ENCODE results near the gene LTO1.

Gene LTO1

DNA sequence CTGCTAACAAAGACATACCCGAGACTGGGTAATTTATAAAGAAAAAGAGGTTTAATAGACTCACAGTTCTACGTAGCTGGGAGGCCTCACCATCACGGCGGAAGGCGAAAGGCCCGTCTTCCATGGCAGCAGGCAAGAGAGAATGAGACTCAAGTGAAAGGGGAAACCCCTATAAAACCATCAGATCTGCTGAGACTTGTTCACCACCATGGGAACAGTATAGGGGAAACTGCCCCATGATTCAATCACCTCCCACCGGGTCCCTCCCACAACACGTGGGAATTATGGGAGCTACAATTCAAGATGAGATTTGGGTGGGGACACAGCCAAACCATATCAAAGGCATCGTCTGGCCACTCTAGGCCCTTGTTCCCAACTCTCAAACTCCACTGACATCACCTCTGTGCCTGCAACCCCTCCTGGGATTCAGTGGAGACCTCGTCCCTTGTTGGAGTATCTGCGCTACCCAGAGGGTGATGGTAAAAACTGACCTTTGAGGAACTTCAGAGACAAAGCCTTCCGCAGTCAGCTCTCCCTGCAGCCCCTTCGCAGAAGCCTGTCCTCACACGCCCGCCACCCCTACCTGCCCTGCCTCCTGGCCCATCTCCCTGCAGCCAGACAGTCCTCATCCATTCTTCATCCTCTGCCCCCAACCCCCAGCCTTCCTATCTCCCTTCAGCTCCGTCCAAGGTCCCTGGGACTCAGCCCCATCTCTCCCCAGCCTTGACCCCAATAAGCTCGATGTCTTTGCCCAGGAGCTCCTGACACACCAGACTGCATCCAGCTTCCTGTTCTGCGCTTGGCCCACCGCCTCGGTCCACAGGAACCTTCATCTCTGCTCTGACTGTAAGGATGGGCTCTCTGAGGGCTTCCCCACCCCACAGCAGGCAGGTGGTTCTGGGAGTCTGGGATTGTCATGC, 18.4 kb downstream of the LTO1 start:
- DNase-seq: no peak

- no peak for DNase-seq
Observed at GRCh38 chr11:69655479-69656428, 19.4 kb downstream of the LTO1 start.

- no peak for DNase-seq
Observed at GRCh38 chr11:69654660-69655478, 20.3 kb downstream of the LTO1 start.

GRCh38 chr11:69654001-69654659, 21.0 kb downstream of the LTO1 start:
- DNase-seq: no peak

DNA sequence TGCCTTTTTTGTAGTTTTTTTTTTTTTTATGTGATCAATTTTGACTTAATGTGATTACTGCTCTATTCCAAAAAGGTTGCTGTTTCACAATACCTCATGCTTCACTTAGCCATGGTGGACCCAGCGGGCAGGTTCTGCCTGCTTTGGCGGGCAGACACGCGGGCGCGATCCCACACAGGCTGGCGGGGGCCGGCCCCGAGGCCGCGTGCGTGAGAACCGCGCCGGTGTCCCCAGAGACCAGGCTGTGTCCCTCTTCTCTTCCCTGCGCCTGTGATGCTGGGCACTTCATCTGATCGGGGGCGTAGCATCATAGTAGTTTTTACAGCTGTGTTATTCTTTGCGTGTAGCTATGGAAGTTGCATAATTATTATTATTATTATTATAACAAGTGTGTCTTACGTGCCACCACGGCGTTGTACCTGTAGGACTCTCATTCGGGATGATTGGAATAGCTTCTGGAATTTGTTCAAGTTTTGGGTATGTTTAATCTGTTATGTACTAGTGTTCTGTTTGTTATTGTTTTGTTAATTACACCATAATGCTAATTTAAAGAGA, 21.7 kb downstream of the LTO1 start:
- DNase-seq: no peak

GRCh38 chr11:69652999-69653398, 22.2 kb downstream of the LTO1 start:
- DNase-seq: no peak

- DNase-seq: no peak
Observed at GRCh38 chr11:69651834-69652620, 23.1 kb downstream of the LTO1 start.

DNA sequence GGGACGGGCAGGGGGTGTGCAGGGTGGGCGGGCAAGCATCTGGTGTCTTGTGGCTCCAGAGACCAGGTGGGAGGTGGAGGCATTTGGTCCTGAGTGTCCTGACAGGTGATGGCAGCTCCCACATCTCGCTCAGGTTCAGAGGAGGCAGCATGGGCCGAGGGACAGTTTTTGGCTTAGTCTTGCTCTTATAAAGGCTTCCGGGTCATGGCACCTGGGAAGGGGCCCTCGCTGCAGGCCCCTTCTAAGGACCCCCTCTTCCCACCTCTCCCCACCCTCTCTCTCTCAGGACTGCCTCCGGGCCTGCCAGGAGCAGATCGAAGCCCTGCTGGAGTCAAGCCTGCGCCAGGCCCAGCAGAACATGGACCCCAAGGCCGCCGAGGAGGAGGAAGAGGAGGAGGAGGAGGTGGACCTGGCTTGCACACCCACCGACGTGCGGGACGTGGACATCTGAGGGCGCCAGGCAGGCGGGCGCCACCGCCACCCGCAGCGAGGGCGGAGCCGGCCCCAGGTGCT, 24.3 kb downstream of the LTO1 start:
- DNase-seq: no peak

DNA sequence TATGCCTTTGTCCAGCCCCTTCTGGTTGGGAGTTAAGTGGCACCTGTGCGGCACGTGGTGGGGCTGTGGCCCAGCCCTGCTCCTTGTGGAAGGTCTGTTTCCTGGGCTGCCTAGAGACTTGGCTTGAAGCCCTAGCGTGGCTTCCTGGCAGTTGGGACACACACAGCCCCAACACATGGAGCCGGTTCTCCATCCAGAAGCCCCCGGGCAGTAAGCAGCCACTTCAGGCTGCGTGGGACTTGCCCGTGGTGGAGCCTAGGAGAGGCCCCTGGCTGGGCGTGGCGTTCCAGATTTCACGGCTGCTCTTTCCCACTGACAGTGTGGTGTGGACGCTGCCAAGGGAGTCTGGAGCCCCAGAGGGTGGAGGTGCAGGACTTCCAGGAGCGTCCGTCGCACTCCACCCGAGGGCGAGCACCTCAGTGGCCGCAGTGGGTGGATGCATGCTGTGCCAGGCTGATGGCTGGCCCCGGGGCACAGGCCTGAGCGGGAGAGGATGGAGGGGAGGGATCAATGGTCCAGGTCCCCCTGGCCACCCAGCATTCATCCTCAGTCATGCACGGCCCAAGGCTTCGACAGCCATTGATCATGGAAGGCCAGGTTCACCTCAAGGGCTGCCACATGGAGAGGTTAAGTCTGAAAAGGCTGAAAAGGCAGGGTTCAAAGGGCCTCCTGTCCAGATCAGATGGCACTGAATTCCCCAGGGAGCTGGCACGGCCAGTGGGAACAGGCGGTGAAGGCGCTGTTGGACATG, 24.9 kb downstream of the LTO1 start:
- DNase-seq: no peak

- no peak for DNase-seq
Observed at GRCh38 chr11:69649576-69649900, 25.6 kb downstream of the LTO1 start.

GRCh38 chr11:69648679-69649575, 26.2 kb downstream of the LTO1 start:
- no peak for DNase-seq

DNA sequence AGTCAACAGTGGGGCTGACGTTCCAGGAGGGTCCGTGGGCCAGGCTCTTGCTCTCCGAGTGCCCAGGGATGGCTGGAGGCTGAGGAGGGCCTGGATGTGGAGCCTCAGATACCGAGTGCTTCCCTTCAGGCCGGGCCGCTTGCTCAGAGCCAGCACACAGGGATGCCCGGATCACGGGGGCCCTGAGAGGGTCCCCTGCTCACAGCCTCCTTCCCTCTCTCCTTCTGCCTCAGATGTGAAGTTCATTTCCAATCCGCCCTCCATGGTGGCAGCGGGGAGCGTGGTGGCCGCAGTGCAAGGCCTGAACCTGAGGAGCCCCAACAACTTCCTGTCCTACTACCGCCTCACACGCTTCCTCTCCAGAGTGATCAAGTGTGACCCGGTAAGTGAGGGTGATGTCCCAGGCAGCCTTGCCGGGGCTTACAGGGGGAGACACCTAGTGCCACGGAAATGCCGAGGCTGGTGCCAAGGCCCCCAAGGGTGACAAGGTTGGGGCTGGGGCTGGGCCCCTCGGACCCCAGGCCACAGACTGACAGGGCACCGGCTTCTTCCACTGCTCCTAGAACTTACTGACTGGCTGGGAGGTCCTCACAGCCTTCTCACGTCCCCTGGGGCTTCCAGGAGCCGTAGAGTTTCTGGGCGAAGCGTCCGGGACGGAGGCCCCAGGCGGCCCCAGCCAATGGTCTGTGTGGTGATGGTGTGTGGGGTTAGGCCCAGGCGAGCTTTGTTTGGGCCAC, 27.2 kb downstream of the LTO1 start:
- DNase-seq: no peak

DNA sequence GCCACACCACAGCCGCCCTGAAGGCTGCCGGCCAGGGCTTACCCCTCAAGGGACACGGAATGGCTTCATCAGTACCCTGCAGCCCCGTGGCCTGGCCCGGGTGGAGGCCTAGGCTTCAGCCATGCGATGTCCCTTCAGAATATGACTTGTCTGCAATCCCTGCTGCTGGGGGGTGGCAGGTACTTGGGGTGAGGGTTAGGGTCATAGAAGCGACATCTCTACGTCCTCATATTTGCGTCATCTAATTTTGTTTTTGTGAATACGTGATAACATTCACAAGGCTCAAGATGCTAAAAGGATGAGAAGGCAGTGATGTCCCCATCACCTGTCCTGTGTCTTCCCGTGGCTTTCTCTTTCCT, 27.8 kb downstream of the LTO1 start:
- DNase-seq: no peak

DNA sequence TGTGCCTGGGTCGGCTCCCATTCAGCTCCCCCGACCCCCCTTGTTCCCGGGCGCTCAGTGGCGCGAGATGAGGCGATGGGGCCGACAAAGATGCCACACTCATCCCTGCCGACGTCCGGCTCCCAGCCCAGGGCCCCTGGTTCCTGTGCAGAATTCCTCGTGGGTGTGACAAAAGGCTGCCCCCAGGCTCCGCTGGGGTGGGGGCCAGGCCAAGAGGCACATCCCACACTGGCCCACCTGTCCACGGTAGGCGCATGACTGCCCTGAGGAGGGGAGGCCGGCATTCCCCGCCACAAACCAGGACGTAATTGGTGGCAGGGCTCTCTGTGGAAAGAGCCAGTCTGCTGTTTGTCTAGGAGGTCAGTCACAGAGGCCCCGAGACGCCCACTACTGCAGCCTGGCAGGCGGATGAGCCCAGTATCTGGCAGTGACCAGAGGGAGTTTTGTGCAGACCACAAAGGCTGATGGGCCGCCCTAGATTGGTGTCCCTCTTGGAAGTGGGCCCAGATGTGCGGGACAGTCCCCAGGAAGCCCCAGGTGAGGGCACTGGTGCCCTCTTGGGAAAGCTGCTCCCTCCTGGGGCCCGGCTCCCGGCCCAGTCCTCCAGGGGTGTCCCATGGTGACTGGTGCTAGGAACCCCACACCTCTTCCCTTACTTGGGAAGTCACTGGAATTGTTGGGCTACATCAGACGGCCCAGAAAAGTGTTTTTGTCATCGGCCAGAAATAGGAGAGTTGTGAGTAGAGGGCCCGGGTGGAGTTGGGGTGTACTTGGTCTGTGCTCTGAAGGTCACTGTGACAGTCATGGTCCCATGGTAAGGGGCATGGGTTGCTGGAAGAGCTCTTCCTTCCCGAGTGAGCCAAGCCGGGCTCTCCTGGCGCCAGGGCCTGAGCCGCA, 28.4 kb downstream of the LTO1 start:
- no peak for DNase-seq

- no peak for DNase-seq
Observed at GRCh38 chr11:69645801-69646492, 29.2 kb downstream of the LTO1 start.

GRCh38 chr11:69644962-69645675, 30.0 kb downstream of the LTO1 start:
- DNase-seq: no peak
